ENCODE measurements around the gene CHMP6.

Gene CHMP6

DNA sequence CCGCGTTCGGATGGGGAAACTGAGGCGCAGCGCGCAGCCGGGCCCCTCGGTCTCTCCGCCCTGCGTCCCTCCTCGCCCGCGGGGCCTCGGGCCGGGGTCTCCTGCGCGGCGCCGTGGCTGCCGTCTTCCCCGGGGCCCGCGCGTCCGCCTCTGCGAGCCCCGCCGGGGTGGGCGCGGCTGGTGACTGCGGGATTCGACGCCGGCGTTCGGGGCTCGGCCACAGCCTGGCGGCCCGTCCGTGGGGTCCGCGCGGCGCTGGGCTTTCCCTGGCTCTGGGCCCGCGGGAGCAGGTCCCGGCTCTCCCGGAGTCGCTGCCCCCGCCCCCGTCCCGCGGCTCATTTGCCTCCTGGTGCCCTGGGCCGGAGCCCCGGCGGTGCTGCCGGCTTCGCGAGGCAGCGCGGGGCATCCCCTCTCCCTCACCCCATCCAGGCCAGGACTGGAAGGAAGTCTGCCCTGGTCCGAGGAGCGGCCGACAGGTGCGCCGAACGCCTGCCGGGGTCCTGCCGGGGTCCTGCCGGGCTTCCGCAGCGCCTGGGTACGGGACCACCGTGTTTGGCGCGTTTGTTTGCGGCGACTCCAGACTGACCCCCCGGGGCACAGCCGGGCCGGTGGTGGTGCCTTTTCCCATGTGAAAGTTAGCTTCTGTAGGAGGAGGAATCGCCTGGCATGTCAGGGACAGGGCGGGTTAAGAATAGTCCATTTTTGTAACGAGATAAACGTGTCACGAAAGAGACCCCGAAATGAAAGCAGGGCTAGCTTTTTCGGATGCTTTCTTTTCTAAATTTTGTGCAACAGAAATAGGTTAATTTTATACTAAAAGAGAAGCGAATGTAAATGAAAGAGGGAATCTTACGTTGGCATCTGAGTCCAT is 671 bp downstream of the CHMP6 start:
- DNase-seq (ENCODE audit: low read depth), result no peak

DNA sequence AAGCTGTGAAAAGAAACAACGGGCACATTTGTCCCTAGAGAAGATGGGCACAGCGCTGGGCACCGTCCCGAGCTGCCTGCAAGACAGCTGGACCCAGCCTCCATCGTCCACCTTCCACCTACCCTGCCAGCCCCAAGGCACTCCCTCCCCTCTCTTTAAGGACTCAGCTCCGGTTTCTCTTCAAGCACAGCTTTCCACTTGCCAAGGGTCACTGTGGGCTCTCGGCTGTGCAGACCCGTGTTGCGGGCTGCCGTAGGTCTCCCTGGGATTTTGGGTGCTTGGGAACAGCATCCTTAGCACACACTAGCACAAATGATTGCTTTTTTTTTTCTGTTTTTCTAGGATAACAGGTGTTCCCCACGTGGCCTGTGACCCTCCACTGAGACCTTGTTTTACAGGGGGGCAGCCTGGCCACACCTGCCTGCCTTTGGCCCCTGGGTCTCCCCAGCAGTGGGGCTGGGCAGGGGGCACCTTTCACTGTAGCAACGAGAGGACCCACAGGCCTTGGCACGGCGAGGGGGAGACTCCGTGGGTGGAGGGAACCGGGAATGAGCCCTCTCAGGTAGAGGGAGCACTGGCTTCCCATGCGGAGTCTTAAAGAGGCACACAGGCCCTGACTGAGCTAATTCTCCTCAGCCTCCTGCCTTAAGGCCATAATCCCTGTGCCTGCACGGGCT is 1.4 kb downstream of the CHMP6 start:
- DNase-seq (ENCODE audit: low read depth), result no peak

DNA sequence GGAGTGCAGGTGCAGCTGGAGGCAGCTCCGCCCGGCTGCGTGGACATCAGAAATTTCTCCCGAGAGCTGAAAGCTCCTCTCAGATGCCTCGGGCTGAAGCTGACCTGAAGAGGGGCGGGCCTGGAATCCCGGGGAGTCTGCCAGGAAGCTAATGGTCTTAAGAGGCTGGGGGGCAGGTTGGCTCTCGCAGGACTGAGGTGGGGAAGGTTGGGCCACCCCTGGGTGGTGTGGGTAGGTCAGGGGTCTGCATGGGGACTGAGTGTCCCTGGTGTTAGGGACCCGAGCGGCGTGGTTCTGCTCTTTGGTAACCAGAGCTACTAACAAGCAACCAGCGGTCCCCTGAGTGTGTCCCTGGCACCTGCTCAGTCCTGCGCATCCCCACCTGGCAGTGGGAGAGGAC is 3.5 kb downstream of the CHMP6 start:
- DNase-seq (ENCODE audit: low read depth), result no peak

DNA sequence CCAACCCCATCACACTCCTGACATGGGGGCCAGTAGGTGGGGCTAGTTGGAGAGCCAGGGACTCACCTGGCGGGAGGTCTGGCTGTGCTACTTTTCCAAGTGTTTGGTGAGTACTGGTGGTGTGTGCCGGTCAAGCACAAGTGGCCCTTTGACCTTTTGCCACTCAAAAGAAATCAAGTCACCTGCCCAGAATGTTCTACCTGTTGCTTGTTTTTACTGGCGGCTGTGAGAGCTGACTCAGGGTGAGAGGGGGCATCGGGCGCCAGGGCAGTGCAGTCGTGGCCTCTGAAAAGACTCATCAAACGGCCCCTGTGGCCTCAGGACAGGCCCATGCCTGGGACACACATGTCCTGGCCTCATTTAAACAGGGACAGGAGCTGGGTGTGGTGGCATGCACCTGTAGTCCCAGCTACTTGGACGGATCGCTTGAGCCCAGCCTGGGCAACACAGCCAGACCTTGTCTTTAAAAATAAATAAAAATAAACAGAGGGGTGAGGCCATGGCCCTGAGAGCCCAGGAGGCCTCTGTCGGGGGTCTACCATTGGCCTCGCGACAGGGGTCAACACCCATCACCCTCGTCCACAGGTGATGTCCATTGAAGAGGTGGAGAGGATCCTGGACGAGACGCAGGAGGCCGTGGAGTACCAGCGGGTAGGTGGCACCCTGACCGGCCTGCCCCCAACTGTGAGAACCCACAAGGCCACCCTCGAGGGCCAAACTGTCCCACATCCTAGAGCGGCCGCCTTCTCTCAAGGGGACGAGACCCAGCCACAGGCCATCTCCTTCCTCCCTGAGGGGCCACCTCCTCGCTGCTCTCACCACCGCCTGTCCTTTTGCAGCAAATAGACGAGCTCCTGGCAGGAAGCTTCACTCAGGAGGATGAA is 5.0 kb downstream of the CHMP6 start:
- no peak for DNase-seq (ENCODE audit: low read depth)

- no peak for DNase-seq (ENCODE audit: low read depth)
Measured at GRCh38 chr17:80997424-80998117, 5.9 kb downstream of the CHMP6 start.

DNA sequence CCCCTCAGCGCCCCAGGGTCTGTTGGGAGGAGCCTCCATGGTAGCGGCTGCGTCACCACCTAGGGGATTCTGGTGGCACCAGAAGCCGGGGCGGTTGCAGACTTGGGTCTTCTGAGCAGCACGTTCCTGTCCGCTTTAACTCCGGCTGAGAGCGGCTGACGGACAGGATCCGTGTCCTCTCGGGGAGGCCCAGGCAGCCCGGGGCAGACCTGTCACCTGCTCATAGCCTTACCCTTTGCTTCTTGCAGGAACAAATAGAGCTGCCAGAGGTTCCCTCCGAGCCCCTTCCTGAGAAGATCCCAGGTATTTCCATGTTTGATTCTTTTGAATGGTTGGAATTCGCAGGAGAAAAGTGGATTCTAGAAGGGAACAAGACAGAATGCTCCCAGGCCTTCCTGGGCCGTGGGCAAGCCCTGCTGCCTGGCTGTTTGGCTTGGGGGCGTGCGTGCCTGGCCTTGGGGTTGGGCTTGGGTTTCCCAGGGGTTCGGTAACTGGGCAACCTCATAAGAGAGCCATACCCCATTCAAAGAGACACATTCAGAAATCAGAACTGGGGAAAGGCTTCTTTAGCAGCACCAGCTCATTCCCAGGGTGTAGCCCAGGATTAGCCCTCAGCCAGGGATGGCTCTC is 6.6 kb downstream of the CHMP6 start:
- DNase-seq (ENCODE audit: low read depth), result no peak

DNA sequence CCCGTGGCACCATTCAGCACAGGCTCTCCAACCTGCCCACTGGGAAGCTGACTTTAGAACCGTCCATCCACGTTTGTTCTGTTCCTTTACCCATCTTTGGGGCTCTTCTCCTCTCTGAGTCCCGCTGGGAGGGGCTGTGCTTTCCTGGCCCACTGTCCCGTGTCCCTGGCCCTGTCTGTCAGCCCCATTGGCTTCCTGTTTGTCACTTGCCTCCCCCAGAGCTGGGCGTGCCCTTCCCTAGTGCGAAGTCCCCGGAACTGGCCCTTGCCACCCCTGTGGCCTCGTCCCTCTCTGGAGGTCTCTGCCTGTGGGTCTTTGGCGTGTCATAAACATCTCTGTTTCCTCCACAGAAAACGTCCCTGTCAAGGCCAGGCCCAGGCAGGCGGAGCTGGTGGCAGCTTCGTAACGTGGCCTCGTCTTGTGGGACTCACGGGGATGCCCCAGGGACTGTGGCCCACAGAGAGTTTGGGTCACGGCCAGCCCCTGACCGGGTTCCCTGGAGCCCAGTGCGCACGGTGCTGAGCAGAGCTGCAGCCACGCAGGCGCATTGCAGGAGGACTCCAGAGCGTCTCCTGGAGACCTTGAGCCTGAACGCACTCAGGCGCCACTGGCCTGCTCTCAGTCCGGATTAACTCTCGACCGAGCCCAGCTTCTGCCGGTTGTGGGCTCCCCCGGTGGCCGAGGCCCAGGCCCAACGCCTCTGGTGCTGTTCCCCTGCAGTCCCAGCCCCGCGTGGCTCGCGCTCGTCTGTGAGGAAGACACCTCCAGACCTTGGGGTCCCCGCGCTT is 7.3 kb downstream of the CHMP6 start:
- no peak for DNase-seq (ENCODE audit: low read depth)

GRCh38 chr17:80999536-81000333 is 8.1 kb downstream of the CHMP6 start:
- no peak for DNase-seq (ENCODE audit: low read depth)

GRCh38 chr17:81000334-81000630 is 8.6 kb downstream of the CHMP6 start:
- DNase-seq (ENCODE audit: low read depth), result no peak

DNA sequence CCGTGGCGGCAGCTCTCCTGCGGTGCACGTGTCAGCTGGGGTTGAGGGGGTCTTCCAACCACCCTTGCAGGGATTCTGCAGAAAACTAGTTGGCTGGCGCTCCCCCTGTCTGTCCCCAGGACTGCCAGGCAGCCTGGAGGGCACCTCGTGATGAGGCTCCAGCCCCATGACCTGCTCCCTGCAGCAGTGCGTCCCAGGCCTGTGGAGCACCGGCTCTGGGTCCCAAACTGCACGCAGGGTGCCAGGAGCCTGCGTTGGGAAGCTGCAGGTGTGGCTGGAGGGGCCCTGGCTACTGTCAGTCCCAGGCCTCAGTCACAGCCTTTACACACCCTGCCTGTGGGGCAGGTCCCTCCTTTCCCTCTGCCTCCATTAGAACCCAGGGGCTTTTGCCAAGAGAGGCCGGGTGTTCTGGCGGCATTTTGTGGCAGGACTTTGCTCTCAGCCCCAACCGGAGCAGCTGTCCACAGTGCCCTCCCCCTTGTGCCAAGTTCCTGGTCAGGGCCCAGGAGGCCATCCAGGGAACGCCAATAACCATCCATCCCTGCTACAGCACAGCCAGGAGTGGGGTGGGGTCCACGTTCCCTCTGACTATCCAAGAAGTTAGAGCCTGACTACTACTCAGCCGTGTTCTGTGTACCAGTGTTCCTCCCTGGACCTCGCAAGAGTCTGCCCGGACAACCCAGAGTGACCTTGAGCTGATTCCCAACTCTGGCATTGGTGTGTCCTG is 9.2 kb downstream of the CHMP6 start:
- no peak for DNase-seq (ENCODE audit: low read depth)

- no peak for DNase-seq (ENCODE audit: low read depth)
Measured at GRCh38 chr17:81002013-81002384, 10.4 kb downstream of the CHMP6 start.

- no peak for DNase-seq (ENCODE audit: low read depth)
Measured at GRCh38 chr17:81002409-81003361, 11.0 kb downstream of the CHMP6 start.

DNA sequence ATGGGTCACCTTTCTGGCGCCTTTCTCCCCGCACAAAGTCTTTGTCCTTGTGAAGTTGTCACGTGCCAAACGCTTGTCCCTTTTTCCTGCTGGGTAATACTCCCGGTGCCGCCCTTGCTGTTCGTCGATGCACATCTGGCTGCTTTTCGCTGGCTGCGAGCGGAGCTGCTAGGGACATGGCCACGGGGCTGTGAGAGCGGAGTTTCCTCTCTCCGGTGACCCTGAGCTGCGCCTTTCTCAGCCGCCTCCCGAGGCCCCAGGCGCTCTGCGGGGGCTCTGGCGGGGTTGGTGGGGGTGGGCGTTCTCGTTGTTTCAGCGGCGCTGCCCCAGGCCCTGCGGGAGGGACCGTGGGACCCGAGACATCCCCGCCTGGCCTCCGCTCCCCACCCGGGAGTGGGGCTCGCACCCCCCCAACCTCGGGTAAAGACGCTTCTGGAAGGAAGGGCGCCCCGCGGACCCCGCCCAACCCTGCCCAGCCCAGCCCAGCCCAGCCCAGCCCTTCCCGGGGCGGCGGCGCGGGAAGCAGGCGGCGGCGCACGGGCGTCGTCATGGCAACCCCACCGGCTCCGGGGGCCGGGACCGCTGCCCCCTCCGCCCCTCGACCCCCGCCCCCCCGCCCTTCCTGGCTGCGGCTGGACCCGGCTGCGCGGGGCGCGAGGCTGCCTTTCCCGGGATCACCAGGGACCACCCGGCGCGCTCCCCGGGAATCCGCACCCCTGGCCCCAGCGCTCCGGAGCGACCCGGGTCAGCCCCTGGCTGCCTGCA is 12.3 kb downstream of the CHMP6 start:
- no peak for DNase-seq (ENCODE audit: low read depth)

GRCh38 chr17:81006891-81007290 is 15.2 kb downstream of the CHMP6 start:
- no peak for DNase-seq (ENCODE audit: low read depth)

DNA sequence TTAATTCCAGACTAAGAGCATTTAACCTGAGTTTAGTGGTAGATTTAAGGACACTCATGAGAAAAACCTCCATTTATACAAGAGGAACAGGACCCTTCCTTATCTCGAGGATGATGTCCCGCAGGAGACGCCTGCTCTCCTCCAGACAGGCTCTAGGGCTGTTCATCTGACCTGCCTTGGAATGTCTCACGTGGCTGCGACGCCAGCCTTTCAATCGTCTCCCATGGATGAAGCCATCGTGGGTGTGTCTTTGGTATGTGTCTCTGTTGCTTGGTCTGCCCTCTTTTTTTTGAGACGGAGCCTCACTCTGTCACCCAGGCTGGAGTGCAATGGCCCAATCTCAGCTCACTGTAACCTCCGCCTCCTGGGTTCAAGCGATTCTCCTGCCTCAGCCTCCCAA is 16.5 kb downstream of the CHMP6 start:
- no peak for DNase-seq (ENCODE audit: low read depth)

GRCh38 chr17:81009136-81009535 is 17.5 kb downstream of the CHMP6 start:
- DNase-seq (ENCODE audit: low read depth), result no peak

DNA sequence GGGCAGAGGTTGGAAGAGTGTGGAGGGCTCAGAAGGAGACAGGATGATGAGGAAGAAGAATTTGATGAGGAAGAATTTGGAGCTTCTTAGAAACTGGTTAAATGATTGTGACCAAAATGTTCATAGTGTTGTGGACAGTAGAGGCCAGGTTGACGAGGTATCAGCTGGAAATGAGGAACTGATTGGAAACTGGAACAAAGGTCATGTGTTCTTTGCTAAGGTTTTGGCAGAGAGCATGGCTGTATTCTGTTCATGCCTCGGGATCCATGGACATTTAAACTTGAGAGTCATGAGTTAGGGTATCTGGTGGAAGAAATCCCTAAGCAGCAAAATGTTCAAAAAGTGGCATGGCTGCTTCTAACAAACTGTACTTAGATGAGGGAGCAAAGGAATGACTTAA is 19.3 kb downstream of the CHMP6 start:
- no peak for DNase-seq (ENCODE audit: low read depth)
